Neuron (in vitro differentiated cells): Measurements from ENCODE around the gene MAPK12.

Source experiments
- H2AFZ ChIP-seq: one replicate; pipeline ENCODE4 v1.6.1; 2013; ENCODE audit warnings: low read depth, mild to moderate bottlenecking, inconsistent platforms, low read length, moderate library complexity
- H3K27me3 ChIP-seq: one replicate; pipeline ENCODE4 v1.6.1; 2013; ENCODE audit warnings: low read length; ENCODE audit not compliant: insufficient read depth
- H3K36me3 ChIP-seq: one replicate; pipeline ENCODE4 v1.6.1; 2013; ENCODE audit warnings: low read length; ENCODE audit not compliant: insufficient read depth
- H3K4me1 ChIP-seq: one replicate; pipeline ENCODE4 v1.6.1; 2013; ENCODE audit warnings: low read length; ENCODE audit not compliant: insufficient read depth
- H3K4me3 ChIP-seq: 2 replicates; pipeline ENCODE4 v1.5.1; 2013; ENCODE audit warnings: mild to moderate bottlenecking, low read length, moderate library complexity
- H3K9me3 ChIP-seq: one replicate; pipeline ENCODE4 v1.6.1; 2013; ENCODE audit warnings: low read length

The MAPK12 gene

DNA sequence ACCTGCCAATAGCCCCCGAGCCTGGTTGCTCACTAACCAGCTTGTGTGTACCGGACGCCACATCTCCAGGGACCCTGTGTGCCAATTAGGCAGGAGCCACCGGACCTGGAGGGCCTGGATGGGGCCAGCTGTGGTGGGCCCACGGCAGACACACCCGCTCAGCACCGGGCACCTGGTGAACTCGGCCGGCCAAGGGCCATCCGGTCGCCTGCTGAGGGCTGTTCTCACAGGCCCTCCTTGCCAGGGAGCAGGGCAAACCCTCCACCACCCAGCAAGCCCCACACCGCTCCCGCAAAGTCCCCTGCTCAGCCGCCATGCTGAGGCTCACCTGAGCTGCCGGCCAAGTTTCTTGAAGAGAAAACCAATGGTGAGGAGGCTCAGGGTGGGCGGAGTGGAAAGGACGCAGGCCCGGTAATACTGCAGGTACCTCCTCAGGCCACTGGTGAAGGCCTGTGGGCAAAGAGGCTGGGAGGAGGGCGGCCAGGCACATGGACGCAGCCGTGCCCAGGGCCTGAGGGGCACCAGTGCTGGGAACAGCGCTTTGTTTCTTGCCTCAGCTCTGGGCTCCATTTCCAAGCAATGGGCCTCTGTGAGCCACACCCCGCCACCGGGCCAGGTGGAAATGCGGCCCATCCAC is 33.8 kb downstream of the MAPK12 start:
- H3K27me3 ChIP-seq = no peaks in the 10 kb centered on the region
- no peak overlapping the region for H3K4me3 ChIP-seq
- H3K4me1 ChIP-seq = no peaks in the 10 kb centered on the region
- H3K36me3 ChIP-seq = peaks cover 45% of the 10 kb centered on the region
- H3K9me3 ChIP-seq = no peaks in the 10 kb centered on the region
- H2AFZ ChIP-seq = no peak overlapping the region

DNA sequence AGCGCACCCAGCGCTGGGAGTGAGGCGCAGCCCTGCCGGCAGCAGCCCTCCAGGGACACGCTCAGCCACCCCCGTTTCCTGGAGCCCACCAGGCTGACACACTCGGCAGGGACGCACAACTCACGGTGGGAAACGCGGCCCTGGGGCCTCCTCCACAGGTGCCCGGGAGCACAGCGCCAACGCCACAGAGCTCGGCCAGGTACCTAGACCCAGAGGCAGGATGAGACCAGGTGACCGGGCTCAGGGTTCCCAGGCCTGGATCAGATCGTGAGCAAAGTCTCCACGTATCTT is 34.7 kb downstream of the MAPK12 start:
- Histone ChIP-seq H3K4me1 (no peaks in the 10 kb centered on the region), H3K27me3 (no peaks in the 10 kb centered on the region), H3K9me3 (no peaks in the 10 kb centered on the region), H3K4me3 (no peak overlapping the region), H3K36me3 (peaks cover 53% of the 10 kb centered on the region), H2AFZ (no peak overlapping the region)

- Histone ChIP-seq H2AFZ (no peak overlapping the region), H3K4me3 (no peak overlapping the region), H3K9me3 (no peaks in the 10 kb centered on the region), H3K27me3 (no peaks in the 10 kb centered on the region), H3K4me1 (no peaks in the 10 kb centered on the region), H3K36me3 (peaks cover 59% of the 10 kb centered on the region)
Measured at GRCh38 chr22:50226063-50226874, 35.2 kb downstream of the MAPK12 start.

- Histone ChIP-seq H3K9me3 (no peaks in the 10 kb centered on the region), H3K36me3 (peaks cover 67% of the 10 kb centered on the region)
Measured at GRCh38 chr22:50225200-50225969, 36.1 kb downstream of the MAPK12 start.

DNA sequence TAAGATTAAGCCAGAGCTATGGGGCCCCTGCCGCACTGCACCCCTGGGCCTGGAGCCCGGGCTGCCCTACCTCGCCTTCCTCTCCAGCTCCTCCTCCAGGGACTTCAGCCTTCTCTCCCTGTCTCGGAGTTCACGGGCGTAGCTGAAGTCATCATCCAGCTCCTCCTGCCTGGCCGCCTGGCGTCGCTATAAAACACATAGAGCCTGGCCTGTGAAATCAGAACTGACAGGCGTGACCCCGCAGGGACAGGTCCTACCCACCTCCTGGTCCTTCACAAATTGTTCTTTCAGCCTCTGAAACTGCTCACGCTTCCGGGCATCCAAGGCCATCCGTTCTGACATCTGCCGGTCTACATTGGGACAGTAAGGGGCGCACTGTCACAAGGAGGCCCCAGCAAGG is 37.4 kb downstream of the MAPK12 start:
- no peak overlapping the region for H3K4me3 ChIP-seq
- no peaks in the 10 kb centered on the region for H3K27me3 ChIP-seq
- no peaks in the 10 kb centered on the region for H3K4me1 ChIP-seq
- no peak overlapping the region for H2AFZ ChIP-seq
- H3K36me3 ChIP-seq = peaks cover 70% of the 10 kb centered on the region
- no peaks in the 10 kb centered on the region for H3K9me3 ChIP-seq

More at GRCh38 chr22:50225200-50225969, 36.1 kb downstream of the MAPK12 start:
- H3K4me3 ChIP-seq = no peak overlapping the region
- no peak overlapping the region for H2AFZ ChIP-seq
- H3K27me3 ChIP-seq = no peaks in the 10 kb centered on the region
- no peaks in the 10 kb centered on the region for H3K4me1 ChIP-seq

DNA sequence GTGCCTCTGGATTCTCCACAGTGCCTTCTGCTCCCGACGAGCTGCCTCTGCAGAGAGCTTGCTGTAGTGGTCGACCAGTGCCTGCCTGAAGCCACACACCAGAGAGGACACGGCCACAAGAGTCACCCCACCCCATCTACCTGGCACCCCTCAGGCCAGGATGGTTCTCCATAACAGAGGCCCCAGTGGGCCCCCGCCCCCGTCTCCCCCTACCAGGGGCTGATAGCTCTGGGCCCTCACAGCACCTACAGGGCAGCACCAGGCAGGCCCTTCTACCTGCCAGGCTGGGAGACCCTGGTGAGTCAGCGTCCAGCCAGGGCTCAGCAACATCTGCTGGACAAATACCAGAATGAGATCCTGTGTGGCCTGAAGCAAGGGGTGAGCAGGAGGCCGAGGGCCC is 39.0 kb downstream of the MAPK12 start:
- Histone ChIP-seq H3K4me1 (no peaks in the 10 kb centered on the region), H2AFZ (no peak overlapping the region), H3K27me3 (no peaks in the 10 kb centered on the region), H3K9me3 (no peaks in the 10 kb centered on the region), H3K36me3 (peaks cover 75% of the 10 kb centered on the region), H3K4me3 (no peak overlapping the region)

DNA sequence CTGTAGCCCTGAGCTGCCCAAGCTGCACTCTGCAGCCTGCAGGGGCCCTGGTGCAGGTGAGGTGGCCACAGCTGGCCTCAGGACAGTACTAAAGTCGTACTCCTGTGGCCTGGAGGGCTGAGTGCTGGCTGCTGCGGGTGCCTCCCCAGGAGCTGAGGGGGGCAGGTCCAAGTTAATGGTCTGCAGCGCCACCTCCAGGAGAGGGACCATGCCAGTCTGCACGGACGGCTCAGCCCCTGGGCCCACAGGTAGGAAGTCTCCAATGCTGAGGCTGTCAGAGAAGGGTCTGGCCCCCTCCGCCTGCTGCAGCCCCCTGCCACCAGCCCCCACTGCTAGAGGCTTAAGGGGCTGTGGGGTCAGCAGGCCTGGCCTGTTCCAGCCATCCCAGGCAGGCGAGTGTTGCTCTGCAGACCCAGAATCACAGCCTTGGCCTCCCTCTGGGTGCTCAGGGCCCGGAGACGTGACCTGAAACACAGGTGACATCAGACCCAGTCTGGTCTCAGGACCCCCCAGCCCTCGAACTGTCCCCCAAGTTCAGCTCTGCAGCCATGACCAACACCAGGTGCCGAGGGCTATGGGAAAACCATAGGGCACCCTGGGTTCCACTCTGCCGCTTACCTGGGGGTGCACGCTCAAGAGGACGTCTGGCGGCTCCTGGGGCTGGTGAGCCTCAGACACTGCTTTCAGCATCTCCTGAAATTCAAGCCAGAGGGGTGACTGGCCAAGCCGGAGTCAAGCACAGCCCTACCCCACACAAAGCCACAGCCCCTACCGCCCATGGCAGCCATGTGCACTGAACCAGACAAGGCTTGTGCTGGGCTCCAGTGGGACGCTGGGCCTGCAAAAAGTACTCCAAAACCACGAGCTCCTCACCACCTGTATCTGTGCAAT is 39.8 kb downstream of the MAPK12 start:
- H3K27me3 ChIP-seq = no peaks in the 10 kb centered on the region
- H3K4me1 ChIP-seq = no peaks in the 10 kb centered on the region
- H3K4me3 ChIP-seq = no peak overlapping the region
- no peaks in the 10 kb centered on the region for H3K9me3 ChIP-seq
- peaks cover 78% of the 10 kb centered on the region for H3K36me3 ChIP-seq
- H2AFZ ChIP-seq = no peak overlapping the region

DNA sequence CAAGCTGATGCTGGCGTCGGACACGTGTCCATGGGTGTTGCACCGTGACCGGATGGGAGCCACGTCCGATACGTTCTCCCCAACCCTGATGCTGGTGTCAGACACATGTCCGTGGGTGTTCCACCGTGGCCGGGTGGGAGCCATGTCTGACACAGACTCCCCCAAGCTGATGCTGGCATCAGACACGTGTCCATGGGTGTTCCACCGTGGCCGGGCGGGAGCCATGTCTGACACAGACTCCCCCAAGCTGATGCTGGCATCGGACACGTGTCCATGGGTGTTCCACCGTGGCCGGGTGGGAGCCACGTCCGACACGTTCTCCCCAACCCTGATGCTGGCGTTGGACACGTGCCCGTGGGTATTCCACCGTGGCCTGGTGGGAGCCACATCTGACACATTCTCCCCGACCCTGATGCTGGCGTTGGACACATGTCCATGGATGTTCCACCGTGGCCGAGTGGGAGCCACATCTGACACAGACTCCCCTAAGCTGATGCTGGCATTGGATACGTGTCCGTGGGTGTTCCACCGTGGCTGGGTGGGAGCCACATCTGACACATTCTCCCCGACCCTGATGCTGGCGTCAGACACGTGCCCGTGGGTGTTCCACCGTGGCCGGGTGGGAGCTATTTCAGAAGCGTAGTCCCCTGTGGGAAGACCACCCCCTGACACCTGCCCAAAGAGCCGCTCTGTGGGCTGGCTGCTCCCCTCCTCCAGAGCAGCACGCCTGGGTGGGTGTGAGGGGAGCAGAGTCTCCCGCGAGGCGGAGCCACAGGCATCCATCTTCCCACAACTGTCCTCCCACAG is 40.7 kb downstream of the MAPK12 start:
- Histone ChIP-seq H3K36me3 (peaks cover 81% of the 10 kb centered on the region), H3K27me3 (no peaks in the 10 kb centered on the region), H2AFZ (no peak overlapping the region), H3K9me3 (no peaks in the 10 kb centered on the region), H3K4me1 (no peaks in the 10 kb centered on the region), H3K4me3 (no peak overlapping the region)

DNA sequence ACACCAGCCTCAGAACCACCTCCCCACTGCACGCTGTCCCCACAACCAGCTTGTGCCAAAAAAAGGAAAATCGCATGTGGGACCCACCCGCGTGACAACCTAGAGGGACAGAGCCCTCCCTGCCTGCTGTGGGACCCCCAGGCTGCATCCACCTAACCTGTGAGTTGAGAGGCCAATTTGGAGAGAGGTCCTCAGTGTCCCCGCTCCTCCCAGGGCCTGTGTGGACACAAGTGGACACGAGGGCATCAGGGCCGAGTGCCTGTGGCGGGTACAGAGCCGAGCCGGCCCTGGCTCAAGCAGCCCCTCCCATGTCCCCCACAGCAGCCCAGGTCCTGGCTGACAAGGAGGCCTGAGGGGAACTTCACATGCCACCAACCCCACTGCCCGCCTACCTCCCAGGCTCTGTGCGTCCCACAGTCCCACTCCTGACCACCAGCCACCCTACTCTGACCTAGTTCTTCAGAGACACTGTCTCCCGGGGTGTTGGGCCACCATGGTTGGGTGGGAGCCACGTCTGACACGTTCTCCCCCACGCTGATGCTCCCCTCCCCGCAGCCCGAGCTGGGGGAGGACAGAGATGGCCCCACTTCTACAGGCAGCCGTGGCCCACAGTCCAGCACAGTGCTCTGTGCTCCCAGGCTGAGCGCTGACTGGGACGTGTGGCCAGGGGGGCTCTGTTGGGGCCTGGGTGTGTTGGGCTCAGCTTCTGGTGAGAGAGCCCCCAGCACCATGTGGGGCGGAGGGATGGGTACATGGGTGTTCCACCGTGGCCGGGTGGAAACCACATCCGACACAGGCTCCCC is 41.5 kb downstream of the MAPK12 start:
- Histone ChIP-seq H3K4me3 (no peak overlapping the region), H3K4me1 (no peaks in the 10 kb centered on the region), H3K27me3 (no peaks in the 10 kb centered on the region), H3K9me3 (no peaks in the 10 kb centered on the region), H2AFZ (no peak overlapping the region), H3K36me3 (peaks cover 80% of the 10 kb centered on the region)

- H3K4me3 ChIP-seq = no peak overlapping the region
- H3K27me3 ChIP-seq = no peaks in the 10 kb centered on the region
- no peaks in the 10 kb centered on the region for H3K4me1 ChIP-seq
- H3K36me3 ChIP-seq = peaks cover 78% of the 10 kb centered on the region
- no peaks in the 10 kb centered on the region for H3K9me3 ChIP-seq
- no peak overlapping the region for H2AFZ ChIP-seq
Measured at GRCh38 chr22:50218996-50219727, 42.3 kb downstream of the MAPK12 start.
